HuH-7.5 (cell line): ENCODE results near the gene SMO.
"Not testable (repeated sequence)": the region's sequence is repeated elsewhere in the genome, so short reads cannot be mapped to it uniquely, and the experiment has no call there.

ENCODE experiments used
- DNase-seq: peaks from one replicate; pipeline ENCODE4 v3.0.0; 2011; ENCODE audit warnings: low spot score

Gene SMO

GRCh38 chr7:129169686-129170440 is 18.6 kb upstream of the SMO start:
- DNase-seq: no peak

- no peak for DNase-seq
Measured at GRCh38 chr7:129170441-129171021, 17.9 kb upstream of the SMO start.

- DNase-seq: not testable (repeated sequence)
Measured at GRCh38 chr7:129173861-129174260, 14.6 kb upstream of the SMO start.

- no peak for DNase-seq
Measured at GRCh38 chr7:129176916-129177710, 11.3 kb upstream of the SMO start.

- DNase-seq: no peak
Measured at GRCh38 chr7:129184981-129185670, 3.3 kb upstream of the SMO start.

GRCh38 chr7:129186749-129187260 is 1.6 kb upstream of the SMO start:
- no peak for DNase-seq

- DNase-seq: peak; percentile 40
Measured at GRCh38 chr7:129187681-129188371, 607 bp upstream of the SMO start.

- DNase-seq: peak; percentile 62
Measured at GRCh38 chr7:129188892-129189660, 643 bp downstream of the SMO start.

- no peak for DNase-seq
Measured at GRCh38 chr7:129189661-129190310, 1.4 kb downstream of the SMO start.

- no peak for DNase-seq
Measured at GRCh38 chr7:129191272-129191671, 2.8 kb downstream of the SMO start.

- no peak for DNase-seq
Measured at GRCh38 chr7:129193892-129194291, 5.5 kb downstream of the SMO start.

- DNase-seq: no peak
Measured at GRCh38 chr7:129197771-129198170, 9.3 kb downstream of the SMO start.

- DNase-seq: no peak
Measured at GRCh38 chr7:129199406-129199805, 11.0 kb downstream of the SMO start.

GRCh38 chr7:129202058-129202777 is 13.8 kb downstream of the SMO start:
- no peak for DNase-seq

GRCh38 chr7:129203050-129203741 is 14.8 kb downstream of the SMO start:
- DNase-seq: no peak

GRCh38 chr7:129205126-129205818 is 16.8 kb downstream of the SMO start:
- no peak for DNase-seq

- no peak for DNase-seq
Measured at GRCh38 chr7:129205987-129206785, 17.8 kb downstream of the SMO start.

- DNase-seq: no peak
Measured at GRCh38 chr7:129208667-129209066, 20.2 kb downstream of the SMO start.
